Measurements from ENCODE around the gene LINGO4. TPM values are rescaled to one million over a fixed set of nuclear protein-coding genes. Genes with fewer than 3 reads are reported as not detected.

LINGO4 gene
- total RNA-seq, 2 donors from 2014 or later = 0.59 to 2.3 TPM

DNA sequence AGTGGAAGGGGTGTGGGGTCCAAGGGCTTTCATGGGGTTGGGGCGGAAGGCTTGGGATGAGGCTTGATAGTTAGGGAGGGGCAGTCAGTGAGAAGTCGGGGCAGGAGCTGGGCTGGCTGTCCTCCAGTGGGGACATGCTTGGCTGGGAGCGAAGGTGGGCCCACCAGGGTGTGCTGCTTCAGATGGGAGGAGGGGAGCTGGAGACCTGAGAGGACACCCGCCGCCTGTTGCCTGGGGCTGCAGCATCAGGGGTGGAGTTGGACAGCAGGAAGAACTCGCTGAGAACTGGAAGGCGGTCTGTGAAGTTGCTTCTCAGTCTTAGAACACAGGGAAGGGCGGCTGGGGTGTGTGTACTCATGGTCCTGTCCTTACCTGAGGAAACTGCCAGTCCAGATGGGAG is 46.7 kb upstream of the LINGO4 start:
- H3K27me3 ChIP-seq (replicated peaks; ENCODE audit: insufficient read depth) = no peaks in the 10 kb centered on the region
- intact Hi-C loops (cut with DNase I) = no loop called here
- H3K4me1 ChIP-seq (replicated peaks) = no peaks in the 10 kb centered on the region
- H3K27ac ChIP-seq = no peak overlapping the region
- no peaks in the 10 kb centered on the region for H3K36me3 ChIP-seq
- DNase-seq (ENCODE audit: low spot score) = no peak
- TF ChIP-seq POLR2A (IDR thresholded peaks at IDR 0.05) = no peak
- no peak for TF ChIP-seq POLR2AphosphoS5 (IDR thresholded peaks at IDR 0.05)
- TF ChIP-seq, protein P1, sequence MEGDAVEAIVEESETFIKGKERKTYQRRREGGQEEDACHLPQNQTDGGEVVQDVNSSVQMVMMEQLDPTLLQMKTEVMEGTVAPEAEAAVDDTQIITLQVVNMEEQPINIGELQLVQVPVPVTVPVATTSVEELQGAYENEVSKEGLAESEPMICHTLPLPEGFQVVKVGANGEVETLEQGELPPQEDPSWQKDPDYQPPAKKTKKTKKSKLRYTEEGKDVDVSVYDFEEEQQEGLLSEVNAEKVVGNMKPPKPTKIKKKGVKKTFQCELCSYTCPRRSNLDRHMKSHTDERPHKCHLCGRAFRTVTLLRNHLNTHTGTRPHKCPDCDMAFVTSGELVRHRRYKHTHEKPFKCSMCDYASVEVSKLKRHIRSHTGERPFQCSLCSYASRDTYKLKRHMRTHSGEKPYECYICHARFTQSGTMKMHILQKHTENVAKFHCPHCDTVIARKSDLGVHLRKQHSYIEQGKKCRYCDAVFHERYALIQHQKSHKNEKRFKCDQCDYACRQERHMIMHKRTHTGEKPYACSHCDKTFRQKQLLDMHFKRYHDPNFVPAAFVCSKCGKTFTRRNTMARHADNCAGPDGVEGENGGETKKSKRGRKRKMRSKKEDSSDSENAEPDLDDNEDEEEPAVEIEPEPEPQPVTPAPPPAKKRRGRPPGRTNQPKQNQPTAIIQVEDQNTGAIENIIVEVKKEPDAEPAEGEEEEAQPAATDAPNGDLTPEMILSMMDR (IDR thresholded peaks at IDR 0.05) = no peak
- H3K9me3 ChIP-seq = no peaks in the 10 kb centered on the region
- WGBS = 43% methylated on average over 8 of the region's 8 CpGs
- H3K4me3 ChIP-seq = no peak overlapping the region

- intact Hi-C loops (cut with DNase I) = no loop called here
- Histone ChIP-seq H3K27ac (no peak overlapping the region), H3K4me1 (replicated peaks) (no peaks in the 10 kb centered on the region), H3K27me3 (replicated peaks; ENCODE audit: insufficient read depth) (no peaks in the 10 kb centered on the region), H3K4me3 (no peak overlapping the region), H3K9me3 (no peaks in the 10 kb centered on the region), H3K36me3 (no peaks in the 10 kb centered on the region)
- TF ChIP-seq, protein P1 (IDR thresholded peaks at IDR 0.05) = no peak
- TF ChIP-seq POLR2AphosphoS5 (IDR thresholded peaks at IDR 0.05) (no peak), POLR2A (IDR thresholded peaks at IDR 0.05) (no peak)
- DNase-seq (ENCODE audit: low spot score) = no peak
Observed at GRCh38 chr1:151849871-151850270, 44.7 kb upstream of the LINGO4 start.

- no peak for DNase-seq (ENCODE audit: low spot score)
- Histone ChIP-seq H3K36me3 (no peaks in the 10 kb centered on the region), H3K27ac (no peak overlapping the region), H3K4me3 (no peak overlapping the region), H3K27me3 (replicated peaks; ENCODE audit: insufficient read depth) (no peaks in the 10 kb centered on the region), H3K9me3 (no peaks in the 10 kb centered on the region), H3K4me1 (replicated peaks) (no peaks in the 10 kb centered on the region)
- intact Hi-C loops (cut with DNase I) = no loop called here
- 51% methylated on average over 3 of the region's 3 CpGs for WGBS
- TF ChIP-seq POLR2AphosphoS5 (IDR thresholded peaks at IDR 0.05) (no peak), POLR2A (IDR thresholded peaks at IDR 0.05) (no peak)
- TF ChIP-seq, protein P1 (IDR thresholded peaks at IDR 0.05) = no peak
Observed at GRCh38 chr1:151849126-151849525, 43.9 kb upstream of the LINGO4 start.

DNA sequence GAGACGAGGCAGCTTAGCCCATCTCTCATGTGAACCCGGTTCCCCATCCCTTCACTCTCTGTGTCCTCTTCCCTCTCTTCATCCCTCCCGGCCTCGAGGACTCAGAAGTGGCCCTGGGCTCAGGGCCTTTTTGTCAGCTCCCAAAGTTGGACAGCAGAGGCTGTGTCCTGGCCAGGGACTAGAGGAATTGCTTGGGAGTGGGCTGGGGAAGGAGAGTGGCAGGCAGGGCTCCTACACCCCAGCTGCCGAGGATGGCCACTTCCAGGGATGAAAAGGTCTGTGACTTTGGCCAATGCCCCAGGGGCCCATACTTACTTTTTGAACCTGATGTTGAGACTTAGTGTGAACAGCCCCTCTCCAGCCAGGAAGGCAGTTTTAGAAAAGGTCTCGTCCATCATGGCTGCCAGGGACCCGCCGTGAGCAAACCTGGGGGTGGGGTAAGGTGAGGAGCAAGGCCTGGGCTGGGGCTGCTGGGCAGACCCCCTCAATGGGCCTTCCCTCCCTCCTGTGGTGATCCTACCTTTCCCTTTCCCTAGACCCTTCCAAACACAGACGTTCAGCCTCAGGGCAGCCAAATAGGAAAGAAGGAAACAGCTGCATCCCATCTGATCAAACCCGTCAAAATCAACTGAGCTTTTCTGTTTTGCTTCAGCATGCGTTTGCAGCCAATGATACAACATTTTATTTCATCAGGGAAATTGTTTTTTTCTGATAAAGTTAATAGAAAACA is 42.8 kb upstream of the LINGO4 start:
- intact Hi-C loops (cut with DNase I) = no loop called here
- no peaks in the 10 kb centered on the region for H3K4me1 ChIP-seq (replicated peaks)
- no peak for TF ChIP-seq POLR2AphosphoS5 (IDR thresholded peaks at IDR 0.05)
- TF ChIP-seq, protein P1 (IDR thresholded peaks at IDR 0.05) = no peak
- TF ChIP-seq POLR2A (IDR thresholded peaks at IDR 0.05) = no peak
- no peak for DNase-seq (ENCODE audit: low spot score)
- H3K36me3 ChIP-seq = no peaks in the 10 kb centered on the region
- 63% methylated on average over 11 of the region's 11 CpGs for WGBS
- no peaks in the 10 kb centered on the region for H3K27me3 ChIP-seq (replicated peaks; ENCODE audit: insufficient read depth)
- H3K9me3 ChIP-seq = no peaks in the 10 kb centered on the region
- no peak overlapping the region for H3K4me3 ChIP-seq
- H3K27ac ChIP-seq = no peak overlapping the region

- Histone ChIP-seq H3K9me3 (no peaks in the 10 kb centered on the region), H3K4me3 (no peak overlapping the region), H3K36me3 (no peaks in the 10 kb centered on the region), H3K4me1 (replicated peaks) (no peaks in the 10 kb centered on the region), H3K27me3 (replicated peaks; ENCODE audit: insufficient read depth) (no peaks in the 10 kb centered on the region), H3K27ac (no peak overlapping the region)
- DNase-seq (ENCODE audit: low spot score) = no peak
- WGBS = 87% methylated on average over 8 of the region's 8 CpGs
- TF ChIP-seq POLR2A (IDR thresholded peaks at IDR 0.05) (no peak), POLR2AphosphoS5 (IDR thresholded peaks at IDR 0.05) (no peak)
- TF ChIP-seq, protein P1 (IDR thresholded peaks at IDR 0.05) = no peak
- intact Hi-C loops (cut with DNase I) = no loop called here
Observed at GRCh38 chr1:151846686-151847237, 41.5 kb upstream of the LINGO4 start.
